GM12801 (cell line): ENCODE measurements around the gene FGD3.

Experiments
- CTCF ChIP-seq: IDR thresholded peaks from one replicate; pipeline ENCODE4 v1.5.1; 2011; ENCODE audit warnings: control low read depth; ENCODE audit not compliant: insufficient read length; ENCODE audit errors: extremely low read depth

FGD3 gene

GRCh38 chr9:93039456-93039855 lies 92.1 kb downstream of the FGD3 start:
- TF ChIP-seq CTCF = no peak

GRCh38 chr9:93039976-93040375 lies 92.7 kb downstream of the FGD3 start:
- TF ChIP-seq CTCF = no peak

GRCh38 chr9:93040409-93040808 lies 93.1 kb downstream of the FGD3 start:
- TF ChIP-seq CTCF = no peak

GRCh38 chr9:93041108-93041802 lies 93.9 kb downstream of the FGD3 start:
- TF ChIP-seq CTCF = no peak

- TF ChIP-seq CTCF = no peak
These were observed 95.8 kb downstream of the FGD3 start for GRCh38 chr9:93043122-93043521.

- TF ChIP-seq CTCF = no peak
These were observed 98.2 kb downstream of the FGD3 start for GRCh38 chr9:93045521-93045920.

GRCh38 chr9:93048566-93049448 lies 101.5 kb downstream of the FGD3 start:
- no peak for TF ChIP-seq CTCF
